SIG-M5 (cell line): Measurements from ENCODE around the gene ELMO1.

ENCODE experiments used
- DNase-seq: peaks from one replicate; lab custom pipeline; 2025; lab: John Stamatoyannopoulos, UW

ELMO1 gene

DNA sequence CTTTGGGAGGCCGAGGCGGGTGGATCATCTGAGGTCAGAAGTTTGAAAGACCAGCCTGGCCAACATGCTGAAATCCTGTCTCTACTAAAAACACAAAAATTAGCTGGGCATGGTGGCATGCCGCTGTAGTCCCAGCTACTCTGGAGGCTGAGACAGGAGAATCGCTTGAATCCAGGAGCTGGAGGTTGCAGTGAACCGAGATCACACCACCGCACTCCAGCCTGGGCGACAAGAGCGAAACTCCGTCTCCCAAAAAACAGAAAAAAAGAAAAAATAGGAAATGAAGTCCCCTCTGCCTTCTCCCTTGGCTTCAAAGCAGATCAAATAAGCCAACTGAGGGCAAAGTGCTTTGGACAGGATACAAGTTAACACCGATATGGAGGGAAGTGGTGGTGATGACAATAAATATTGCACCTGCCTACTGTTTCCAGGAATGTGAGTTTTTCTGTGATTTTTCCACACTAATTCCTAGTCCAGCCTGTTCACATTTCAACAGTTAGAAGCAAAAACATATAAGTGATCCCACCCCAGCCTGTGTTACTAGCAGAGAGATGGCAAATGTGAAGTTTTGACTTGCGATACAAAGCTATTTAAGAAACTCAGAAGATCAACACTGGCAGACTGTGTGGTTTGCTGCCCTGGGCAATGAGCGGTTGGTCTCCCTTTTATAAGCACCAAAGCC lies 433.2 kb downstream of the ELMO1 start:
- DNase-seq = no peak

DNA sequence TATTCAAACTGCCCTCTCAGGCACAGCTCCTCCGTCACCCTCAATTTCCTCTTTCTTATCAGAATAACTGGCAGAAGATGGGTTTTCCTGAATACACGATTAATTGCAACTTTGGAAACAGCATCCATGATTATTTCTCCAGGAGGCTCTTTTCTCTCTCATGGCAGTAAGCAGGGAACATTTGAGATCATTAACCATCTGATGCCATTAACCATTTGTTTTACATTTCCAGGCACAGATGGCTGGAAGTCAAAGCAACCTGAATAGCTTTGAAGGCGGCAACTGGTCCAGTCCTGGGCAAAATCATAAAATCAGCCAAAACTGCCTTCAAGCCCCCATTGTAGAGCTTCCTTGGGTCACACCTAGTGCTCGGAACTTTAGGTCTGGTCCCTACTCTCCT lies 434.9 kb downstream of the ELMO1 start:
- no peak for DNase-seq

DNA sequence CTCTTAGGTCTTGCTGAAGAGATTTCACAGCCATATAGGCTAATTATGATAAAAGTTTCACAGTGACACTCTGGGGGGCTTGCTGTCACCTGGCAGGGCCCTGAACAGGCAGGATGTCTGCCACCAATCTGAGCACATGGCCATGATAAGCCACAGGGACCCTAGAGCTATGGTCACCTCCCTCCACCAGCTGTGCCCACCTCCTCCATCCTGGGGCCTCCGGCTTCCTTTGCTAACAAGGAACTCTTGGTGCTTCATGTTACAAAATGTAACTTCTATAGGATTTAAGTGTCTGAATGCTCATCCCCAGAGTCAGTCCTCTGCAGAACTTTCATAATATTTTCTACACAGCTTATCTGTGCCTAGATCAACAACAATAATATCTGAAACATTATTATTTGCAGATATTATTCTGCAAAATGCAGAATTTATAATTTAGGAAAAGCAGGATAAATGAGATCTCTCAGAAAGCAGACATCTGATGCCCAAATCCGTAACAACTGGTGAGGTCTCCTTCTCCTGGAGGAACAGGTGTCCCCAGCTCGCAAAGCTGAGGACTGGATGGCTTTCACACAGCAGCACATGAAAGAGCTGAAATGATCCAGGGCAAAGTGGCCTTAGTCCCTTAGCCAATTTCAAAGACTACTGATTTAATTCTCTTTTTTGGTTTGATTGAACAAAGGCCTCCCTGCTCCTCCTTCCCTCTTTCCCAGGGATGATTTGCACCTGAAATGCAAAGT lies 437.3 kb downstream of the ELMO1 start:
- no peak for DNase-seq

DNA sequence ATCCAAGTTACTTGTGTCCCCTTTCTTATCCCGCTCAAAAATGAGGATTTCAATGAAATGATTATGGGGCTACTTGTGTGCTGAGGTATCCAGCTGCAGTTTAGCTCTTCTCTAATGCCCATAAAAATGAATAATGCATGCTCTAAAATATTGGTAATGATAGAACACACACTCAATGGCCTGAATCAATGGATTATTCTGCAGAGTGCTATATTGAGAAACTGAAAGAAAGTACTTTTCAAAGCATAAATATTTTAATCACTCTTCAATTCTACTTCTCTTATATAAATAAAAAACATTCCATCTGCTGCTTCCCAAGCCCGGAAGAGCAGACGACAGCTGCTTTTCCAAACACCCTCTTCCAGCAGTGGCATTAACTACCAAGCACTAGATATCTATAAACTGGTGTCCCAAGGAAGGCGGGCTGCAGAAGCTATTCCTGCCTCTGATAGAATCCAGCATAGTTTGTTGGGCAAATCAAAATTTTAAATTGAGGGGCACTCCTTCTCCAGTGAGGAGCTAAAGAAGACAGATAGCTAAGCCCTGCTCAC lies 439.5 kb downstream of the ELMO1 start:
- DNase-seq = no peak

DNA sequence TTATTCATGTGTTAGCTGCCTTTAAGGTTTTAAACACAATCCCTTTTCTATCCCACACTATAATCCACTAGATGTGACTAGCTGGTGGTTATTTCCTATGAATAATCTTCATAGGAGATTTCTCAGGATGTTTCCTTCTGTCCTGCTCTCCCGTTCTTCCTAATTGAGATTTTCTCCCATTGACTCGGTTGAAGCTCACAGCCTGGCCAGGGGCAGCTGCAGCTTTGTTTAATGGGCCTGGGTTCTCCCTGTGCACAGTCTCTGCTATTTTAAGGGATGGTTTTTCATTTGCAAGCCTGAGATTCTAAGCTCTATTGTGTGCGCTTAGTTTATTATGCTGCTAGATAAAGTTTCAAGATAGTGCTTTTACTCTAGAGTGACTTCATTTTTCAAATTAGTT lies 441.0 kb downstream of the ELMO1 start:
- no peak for DNase-seq

DNA sequence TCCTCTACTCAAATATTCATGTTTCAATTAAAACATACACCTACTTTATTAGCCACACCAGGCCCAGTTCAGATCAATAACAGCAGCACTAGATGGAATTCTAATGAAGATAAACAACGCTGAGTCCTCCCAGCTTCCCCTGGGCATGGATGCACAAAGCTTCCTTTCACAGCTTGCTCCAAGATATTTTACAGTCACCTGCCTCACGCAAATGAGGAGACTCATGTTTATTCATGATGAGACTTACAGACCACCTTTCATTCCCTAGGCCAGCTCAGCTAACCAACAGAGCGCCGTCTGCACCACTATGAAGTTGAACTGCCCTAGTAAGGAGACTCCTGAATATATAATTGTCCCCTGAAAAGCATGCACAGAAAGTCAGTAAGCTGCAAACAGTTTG lies 441.4 kb downstream of the ELMO1 start:
- DNase-seq = no peak

DNA sequence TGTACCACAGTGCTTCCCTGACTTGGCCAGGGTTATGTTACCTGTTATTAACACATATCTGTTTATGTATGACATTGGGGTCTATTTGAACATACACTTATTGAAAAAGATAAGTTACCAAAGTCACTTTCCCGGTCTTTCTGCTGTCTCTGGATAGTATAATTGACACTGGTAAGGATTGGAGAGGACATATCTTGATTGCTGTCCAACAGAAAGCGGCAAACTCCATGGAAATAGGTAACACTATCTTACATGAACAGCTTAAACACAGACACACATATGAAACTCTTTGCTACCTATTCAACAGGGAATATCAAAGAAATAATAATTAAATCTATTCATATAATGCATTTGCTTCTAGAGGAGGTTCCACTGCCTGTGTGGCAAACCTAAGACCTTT lies 441.9 kb downstream of the ELMO1 start:
- DNase-seq = no peak

DNA sequence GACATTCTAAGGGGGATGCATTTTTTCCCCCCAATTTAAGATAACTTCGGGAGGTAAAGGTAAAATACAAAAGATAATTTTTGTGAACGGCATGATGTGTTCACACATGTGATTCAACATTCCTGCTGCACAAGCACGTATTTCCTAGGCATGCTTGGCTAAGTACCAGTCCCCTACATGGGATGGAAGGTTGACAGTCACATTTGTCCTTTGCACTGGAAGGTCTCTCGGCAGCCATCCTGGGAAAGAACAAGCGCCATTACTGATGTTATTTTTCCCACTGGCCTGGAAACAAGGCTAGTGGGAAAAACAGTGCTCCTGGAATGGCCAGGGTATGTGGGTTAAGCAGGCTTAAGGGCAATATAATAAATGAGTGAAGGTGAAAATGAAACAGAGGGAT lies 448.2 kb downstream of the ELMO1 start:
- no peak for DNase-seq

DNA sequence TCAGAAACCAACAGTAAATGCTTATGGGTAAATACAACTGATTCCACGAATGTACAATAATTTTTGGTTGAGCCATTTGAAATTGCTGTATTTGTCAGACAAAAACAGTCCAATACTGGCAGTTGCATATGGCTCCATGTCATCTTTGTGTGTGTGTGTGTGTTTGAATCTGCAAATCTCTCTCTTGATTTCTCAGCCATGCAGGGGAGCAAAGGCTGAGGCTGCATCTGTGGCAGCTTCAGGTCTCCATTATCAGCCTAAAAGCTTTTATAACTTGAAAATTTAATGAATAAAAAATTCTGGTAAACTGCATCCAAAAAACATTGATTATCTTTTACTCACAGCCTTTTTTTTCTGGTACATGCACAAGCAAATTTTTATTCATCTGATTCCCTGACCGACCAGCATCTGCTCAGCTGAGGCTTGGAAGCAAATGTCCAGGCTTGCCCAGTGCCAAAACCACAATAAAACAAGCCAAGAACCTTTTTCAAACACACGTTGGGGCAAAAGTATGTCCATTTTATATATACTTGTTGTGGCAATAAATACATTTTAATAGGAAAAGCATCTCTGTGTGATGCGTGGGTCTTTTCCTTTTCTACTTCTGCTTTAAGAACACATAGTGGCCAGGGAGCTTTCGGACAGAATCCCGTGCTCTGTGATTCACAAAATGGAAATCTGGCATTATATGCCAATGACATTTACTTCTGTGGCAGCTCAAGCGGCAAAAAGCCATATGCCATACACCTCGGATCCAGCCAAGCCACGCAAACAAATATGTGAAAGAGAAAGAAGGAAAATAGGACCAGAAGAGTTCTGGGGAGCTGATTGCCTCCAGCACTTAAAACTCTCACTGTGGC lies 448.8 kb downstream of the ELMO1 start:
- DNase-seq = no peak

DNA sequence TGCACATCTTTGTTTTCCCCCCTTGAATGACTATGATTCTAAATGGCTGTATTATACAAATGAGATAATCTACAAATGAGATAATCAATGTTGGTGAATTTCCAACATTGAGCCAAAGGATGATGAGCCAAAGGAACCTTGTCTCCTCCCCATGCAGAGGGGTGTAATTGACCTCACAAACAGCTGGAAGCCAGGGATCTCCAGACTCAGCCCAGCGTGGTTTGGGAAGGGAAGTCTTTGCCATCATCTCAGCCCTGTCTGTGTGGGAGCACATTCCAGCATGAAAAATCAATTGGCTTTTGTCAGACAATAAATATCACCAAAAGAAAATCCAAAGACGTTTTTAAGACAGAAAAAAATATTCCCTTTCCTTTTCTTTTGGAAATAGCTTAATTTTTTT lies 452.9 kb downstream of the ELMO1 start:
- no peak for DNase-seq

DNA sequence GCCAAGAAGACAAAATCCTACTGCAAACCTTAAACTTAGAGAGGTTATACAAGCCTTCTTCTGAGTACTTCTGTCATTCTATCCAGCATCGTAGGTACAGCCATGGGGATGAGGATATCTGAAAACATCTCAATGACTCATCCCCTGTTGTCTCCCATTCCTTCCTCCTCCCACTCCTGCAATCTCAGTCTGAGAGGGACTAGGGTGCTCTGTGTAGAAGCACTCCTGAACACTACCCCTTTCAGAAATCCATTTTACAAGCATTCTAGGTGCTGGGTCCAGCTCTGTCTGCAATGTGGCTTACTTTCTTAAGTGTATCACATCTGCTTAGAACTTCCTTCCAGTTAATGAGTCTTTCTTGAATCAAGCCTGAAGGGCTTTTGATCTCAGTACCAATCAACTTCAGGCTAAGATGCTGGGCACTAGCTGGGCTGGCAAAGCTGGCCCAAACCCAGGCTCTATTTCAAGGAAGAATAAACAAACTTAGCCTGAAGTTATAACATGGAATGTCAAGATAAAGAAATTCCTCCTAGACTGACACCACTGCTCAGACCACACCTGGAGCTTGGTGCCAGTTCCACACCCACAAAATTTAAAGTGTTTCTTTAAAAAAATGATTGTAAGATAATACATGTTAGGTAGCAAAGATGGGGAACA lies 454.1 kb downstream of the ELMO1 start:
- no peak for DNase-seq

DNA sequence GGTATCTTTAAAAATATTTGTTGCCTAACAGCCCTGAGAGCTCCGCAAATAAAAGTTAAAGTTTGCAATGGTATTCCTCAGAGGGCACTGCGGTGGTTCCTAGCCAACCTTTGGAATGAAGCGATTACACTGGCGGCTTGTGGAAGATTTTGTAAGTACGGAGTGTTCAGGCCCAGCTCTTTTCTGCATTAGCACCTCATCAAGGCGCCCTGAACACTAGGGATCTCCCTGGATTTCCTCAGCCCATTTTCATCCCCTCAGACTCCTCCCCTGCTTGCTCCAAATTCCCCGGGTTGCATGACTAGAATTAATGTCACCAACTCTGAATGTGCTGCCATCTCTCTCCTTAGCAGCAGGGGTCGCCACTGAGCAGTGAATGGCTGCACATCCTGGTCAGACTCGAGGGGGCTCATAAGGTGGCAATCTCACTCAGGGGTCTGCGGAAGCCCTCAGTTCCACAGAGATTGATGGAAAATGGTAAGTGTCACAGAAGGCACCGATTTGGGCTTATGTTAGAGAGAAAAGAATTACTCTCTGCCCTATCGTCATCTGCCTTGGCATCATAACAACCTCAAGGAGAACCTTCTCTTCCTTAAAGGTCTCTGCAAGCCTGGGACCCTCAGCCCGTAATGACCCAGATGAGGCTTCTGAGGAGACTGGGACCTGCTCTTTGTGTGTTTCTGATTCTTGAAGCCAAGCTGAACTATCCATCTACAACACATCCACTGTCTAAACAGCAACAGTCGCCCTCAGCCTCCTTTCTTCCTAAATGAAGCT lies 461.5 kb downstream of the ELMO1 start:
- DNase-seq = no peak

DNA sequence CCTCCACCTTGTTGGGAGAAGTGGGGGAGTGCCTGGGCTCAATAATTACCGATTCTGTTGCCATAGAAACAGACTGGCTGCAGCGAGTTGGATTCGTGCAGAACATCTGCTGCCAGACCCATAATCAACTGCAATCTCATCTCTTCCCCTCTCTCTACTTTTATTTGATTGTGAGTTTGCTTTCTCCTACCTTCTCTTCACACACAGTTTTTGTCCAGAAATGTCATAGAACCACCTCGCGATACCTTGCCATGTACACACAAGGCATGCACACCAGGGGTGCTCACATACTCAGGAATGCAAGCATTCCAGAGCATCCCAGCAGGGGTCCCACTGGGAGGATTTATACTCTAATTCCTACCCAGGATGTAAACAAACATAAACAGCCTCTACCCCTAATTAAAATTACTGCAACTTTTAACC lies 462.1 kb downstream of the ELMO1 start:
- no peak for DNase-seq

DNA sequence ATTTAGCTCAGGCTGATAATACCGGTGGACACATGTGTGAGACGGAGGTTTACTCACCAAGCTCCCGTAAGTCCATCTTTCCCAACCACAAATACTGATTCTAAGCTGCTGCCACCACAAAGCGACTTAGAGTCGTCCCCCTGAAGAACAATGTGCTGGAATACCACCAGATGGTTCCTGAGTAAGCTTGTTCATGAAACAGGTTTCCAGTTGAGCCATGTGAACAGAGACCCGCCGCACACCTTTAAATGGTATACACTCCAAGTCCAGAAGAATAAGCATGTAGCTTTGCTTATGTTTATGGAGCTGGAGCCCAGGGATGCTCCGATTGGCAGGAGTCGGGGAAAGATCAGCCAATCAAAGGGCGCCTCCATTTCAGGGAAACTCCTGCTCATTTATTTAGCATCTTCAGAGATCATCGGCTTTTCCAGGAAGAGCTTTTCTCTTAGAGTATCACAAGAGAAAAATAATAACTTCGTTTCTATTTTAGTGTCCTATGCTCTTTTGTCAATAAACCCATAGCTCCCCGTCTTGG lies 462.7 kb downstream of the ELMO1 start:
- DNase-seq = no peak

DNA sequence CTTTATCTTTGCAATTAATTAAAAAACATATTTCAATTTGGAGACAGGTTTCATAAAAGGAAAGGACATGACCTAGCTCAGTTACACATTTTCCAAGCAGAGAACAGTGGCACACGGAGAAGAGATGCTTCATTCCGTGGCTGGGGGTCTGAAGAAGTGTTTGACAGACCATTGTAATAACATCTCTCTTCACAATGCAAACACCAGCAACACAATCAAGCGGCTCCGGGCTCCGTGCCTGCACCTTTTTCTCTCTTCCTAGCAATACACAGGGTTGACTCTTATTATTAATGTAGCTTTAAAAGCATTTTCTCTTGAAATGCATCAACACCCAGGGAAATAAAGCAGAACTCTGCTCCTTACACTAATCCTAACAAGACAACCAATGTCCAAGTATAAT lies 463.3 kb downstream of the ELMO1 start:
- no peak for DNase-seq

DNA sequence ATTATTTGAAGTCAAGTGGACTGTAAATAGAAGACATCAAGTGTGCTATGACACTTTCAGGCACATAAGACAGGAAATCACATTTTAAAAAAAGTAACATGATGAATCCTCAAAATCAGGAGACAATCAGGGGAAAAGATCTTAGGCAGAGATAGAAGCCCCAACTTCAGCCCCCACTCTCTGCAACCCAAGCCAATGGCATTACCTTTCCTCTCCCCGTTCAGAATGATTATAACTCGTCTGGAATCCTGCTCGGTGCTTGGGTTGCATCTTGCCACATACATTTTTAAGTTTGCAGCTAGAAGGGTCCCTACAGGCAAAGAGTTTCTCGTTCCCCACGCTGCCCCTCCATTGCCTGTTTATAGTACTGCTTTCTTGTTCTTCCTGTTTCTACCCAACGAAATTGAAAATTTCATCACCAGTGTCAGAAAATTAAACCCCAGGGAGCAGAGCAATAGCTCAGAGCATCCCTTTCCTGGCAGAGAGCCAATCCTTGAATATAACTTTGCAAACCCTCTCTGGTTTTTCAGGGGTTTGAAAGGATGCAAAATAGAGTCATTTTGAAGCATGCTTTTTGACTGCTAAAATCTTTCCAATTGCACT lies 463.9 kb downstream of the ELMO1 start:
- peak; percentile 58 for DNase-seq

DNA sequence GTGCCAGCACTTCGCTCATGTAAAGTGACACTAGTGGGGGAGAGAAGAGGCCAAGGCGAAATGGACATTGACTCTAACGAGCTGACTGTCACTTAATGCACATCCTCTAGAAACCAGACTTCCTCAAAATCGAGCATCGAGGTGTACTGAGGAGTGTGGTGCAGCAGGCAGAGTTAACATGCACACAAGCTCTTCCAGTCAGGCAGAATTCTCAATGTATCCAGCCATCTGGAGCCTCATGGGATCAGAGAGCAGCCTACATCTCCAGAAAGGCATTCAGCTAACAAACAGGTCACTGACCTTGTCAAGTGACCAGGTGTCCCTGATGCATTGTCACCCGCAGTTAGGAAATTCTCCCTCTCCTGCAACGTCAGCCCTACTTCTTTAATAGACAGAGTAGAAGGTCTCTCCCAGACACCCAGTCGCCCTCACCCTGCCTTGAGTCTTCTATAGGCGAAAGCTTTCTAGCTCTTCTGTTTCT lies 464.6 kb downstream of the ELMO1 start:
- no peak for DNase-seq

DNA sequence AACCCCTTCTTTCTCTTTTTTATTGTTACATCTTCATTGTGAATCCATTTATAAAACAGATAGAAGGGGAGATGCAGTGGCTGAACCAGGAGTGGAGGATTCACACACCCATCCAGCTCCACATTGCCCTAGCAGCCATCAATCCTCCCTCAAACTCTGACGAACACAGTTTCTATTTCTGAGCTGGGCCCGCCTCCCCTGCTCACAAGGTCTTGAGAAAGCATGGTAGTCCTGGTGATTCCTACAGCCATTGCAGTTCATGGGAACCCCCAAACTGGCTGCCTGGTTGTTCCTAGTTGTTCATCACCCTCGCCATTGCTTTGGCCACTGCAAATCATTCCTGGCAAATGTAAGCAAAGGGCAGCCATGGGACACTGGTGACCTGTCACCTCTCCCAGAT lies 465.9 kb downstream of the ELMO1 start:
- no peak for DNase-seq

DNA sequence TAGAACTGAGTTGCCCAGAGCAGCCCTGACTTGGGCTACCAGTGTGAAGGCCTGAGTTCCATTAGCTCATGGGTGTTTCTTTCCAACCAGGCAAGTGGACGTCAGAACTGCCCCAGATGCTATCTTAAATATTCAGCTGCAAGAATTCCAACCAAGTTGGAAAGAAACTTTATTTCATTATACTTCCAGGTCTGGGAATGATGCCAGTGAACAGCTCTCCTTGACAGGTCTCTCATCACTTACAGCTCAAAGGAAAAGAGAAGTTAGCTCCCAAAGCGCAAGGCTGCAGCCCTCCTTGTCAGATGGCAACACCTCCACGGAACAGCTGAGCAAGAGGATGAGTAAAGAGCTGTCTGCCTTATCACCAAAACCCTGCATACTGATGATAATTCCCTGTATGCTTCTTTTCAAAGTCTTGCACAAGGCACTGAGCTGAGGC lies 468.8 kb downstream of the ELMO1 start:
- no peak for DNase-seq

DNA sequence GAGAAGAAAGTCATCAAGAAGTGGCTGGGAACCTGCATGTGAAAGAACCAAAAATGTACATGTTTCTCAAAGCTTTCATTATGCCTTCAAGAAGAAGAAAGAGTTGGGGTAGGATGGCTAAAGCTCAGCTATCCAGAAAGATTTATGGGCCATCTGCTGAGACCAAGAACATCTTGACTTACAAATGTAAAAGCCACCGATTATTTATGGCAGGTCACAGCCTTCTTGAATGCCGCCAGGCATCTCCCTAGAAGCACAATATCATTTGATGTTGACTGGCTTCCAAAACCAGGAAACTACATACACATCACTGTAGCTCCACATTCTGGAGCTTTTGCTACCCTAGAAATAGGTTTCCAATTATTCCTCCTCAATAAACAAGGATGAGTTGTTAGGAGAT lies 470.2 kb downstream of the ELMO1 start:
- no peak for DNase-seq
